NCI-H187 treated with DMSO at 0.1 percent for 48 hours (cell line): ENCODE data around the gene MECP2.
"Not testable (repeated sequence)": the region's sequence is repeated elsewhere in the genome, so short reads cannot be mapped to it uniquely, and the experiment has no call there.

Experiments used
- DNase-seq: peaks from one replicate; lab custom pipeline; 2025; lab: John Stamatoyannopoulos, UW

The MECP2 gene

DNA sequence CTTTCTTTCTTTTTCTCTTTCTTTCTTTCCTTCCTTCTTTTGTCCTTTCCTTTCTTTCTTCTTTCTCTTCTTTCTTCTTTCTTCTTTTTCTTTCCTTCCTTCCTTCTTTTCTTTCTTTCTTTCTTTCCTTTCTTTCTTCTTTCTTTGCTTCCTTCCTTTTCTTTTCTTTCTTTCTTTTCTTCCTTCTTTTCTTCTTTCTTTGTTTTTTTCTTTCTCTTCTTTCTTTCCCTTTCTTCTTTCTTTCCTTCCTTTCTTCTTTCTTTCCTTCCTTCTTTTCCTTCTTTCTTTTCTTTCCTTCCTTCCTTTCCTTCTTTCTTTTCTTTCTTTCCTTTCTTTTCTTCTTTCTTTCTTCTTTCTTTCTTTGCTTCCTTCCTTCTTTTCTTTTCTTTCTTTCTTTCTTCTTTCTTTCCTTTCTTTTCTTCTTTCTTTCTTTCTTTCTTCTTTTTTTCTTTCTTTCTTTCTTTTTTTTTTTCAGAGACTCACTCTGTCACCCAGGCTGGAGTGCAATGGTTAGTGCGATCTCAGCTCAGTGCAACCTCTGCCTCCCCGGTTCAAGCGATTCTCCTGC lies 106.4 kb downstream of the MECP2 start:
- no peak for DNase-seq

- DNase-seq = no peak
Measured at GRCh38 chrX:153989973-153990655, 107.4 kb downstream of the MECP2 start.

GRCh38 chrX:153988493-153988892 lies 109.0 kb downstream of the MECP2 start:
- no peak for DNase-seq

DNA sequence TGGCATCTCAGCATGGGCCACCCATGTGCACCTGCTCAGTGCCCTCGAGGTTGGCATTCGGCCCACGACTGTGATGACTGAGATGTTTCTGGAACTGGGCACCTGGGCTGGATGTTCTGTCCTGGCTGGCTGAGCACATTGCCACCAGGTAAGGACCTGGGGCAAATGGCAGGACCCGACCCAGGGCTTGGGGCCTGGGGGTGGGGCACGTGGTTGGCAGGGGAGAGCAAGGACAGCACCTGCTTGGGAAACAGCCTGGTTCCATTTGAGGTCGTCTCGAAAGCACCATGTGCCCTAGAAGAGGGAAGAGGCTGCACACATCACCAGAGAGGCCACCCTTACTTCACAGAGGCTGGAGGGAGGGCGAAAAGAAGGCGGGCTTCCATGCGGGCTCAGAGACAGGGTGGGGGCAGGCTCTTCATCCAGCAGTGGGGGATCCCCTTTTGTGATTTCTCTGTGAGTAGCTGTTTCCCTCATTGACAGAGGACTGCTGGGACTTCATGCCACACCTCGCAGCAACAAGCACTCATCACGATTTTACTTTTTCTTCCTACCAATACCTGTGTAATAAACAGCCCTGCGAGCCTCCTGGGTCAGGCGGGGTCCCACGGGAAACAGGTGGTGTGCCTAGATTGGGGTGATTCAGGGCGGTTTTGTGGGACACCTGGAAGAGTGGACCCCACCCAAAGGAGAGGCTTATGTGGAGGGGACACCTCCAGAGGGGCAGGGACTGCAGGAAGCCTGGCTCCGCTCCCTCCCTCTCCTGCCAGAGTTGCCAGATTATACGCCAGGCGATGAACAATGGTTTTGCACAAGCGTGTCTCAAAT lies 113.0 kb downstream of the MECP2 start:
- DNase-seq = no peak

DNA sequence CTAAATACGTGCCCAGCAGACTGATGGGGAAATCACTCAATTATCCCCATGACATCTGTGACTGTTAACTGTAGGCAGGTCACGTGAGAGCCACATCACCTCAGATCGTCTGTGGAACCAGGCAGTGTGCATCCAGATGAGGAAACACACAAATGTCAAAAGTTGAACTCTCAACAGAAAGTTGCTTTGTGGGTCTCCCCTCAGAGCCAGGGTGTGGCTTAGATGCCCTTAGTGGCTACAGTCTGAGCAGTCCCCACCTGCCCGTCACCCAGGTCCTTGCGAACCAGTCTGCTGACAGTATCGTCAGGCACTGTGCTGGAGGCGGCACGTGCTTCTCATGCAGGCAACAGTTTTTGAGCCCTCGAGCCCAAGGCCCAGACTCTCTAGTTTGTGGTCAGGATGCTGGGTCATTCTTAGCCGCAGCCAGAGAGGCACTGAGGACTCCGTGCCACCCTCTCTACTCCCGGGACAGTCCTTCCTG lies 114.2 kb downstream of the MECP2 start:
- no peak for DNase-seq

GRCh38 chrX:153981771-153982533 lies 115.6 kb downstream of the MECP2 start:
- DNase-seq = no peak

GRCh38 chrX:153981231-153981630 lies 116.3 kb downstream of the MECP2 start:
- DNase-seq = no peak

- DNase-seq = not testable (repeated sequence)
Measured at GRCh38 chrX:153980394-153980793, 117.1 kb downstream of the MECP2 start.

- DNase-seq = no peak
Measured at GRCh38 chrX:153974726-153975286, 122.7 kb downstream of the MECP2 start.

DNA sequence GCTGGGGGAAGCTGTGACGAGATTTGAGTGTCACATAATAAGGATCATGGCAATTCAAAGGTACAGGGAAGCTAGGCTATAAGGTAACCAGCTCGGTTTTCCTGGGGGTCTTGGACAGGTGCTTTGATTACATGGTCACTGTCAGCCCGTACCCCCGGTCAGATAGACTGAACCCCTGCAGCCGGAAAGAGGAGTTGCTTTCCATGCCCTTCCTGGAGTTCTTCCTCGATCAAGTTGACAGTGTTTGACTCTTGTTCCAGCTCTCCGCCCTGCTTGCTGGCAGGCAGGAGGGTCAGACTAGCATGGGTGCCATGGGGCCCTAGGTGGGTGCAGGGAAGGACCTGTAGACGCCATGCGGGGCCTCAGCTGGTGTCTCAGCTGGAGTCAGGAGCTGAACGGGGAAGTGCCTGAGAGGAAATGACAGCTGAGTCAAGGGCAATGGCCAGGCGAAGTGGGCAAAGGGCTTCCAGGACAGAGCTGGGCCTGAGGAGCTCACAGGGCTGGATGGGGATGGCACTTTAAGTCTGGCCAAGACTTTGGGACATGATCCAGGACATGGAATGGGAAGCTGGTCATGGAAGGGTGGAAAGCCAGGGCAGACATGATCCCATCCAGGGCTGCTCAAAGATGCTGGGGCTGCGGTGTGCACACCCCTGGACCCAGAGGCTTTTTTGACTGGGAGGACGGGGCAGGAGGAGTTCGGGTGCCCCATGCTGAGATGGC lies 123.4 kb downstream of the MECP2 start:
- DNase-seq = no peak

GRCh38 chrX:153973127-153974002 lies 124.2 kb downstream of the MECP2 start:
- DNase-seq = no peak

DNA sequence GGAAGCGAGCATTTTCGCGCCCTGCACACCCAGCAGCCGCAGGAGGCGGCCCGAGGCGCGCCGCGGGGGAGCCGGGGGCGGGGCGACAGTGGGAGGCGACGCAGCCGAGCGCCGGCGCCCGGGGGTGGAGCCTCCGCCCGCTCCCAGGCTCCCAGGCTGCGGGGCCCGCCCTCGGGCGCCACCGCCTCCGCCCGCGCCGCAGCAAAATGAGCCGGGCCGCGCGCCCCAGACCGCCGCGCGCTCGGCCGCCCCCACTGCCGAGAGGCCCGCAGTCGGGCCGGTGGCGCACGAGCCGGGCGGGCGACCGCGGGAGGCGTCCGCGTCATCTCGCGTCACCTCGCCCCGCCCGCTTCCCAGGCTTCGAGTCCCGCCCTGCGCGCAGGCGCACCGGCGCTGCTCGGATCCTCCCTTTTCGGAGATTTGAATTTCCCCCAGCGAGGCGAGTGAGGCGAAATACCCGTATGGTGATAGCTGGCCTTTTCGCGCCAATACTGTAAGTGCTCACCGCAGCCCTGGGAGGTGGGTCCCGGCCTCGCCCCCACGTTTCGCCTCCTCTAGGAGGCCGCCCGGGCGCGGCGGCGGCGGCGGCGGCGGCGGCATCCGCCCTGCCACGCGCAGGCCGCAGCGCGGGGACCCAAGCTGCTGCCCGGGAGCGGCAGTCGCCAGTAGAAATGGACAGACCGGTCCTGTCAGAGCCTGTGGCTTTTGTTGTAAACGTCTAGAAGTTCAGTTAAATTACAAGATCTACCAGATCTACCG lies 125.0 kb downstream of the MECP2 start, which contains the start of gene TMEM187:
TMEM187 (plus strand) TSS at position 387 of the 759 bp plus-strand sequence. CDS start 9,309 bp downstream, outside the sequence.
- DNase-seq = peak; percentile 51
